ENCODE data around the gene SERPINB6.
"Not testable (repeated sequence)": the region's sequence is repeated elsewhere in the genome, so short reads cannot be mapped to it uniquely, and the experiment has no call there.

Gene SERPINB6

GRCh38 chr6:2903411-2904185, 67.8 kb downstream of the SERPINB6 start:
- not testable (repeated sequence) for DNase-seq

GRCh38 chr6:2901645-2902502, 69.5 kb downstream of the SERPINB6 start:
- DNase-seq = not testable (repeated sequence)

- DNase-seq = no peak
Observed at GRCh38 chr6:2900821-2901644, 70.3 kb downstream of the SERPINB6 start.

GRCh38 chr6:2900221-2900807, 71.1 kb downstream of the SERPINB6 start:
- DNase-seq = no peak

GRCh38 chr6:2899596-2899995, 71.8 kb downstream of the SERPINB6 start:
- no peak for DNase-seq
